22Rv1 (cell line): Measurements from ENCODE around the gene NBEAL2.

Source experiments
- H3K27ac ChIP-seq: fragments of 450-650 bp; 2 replicates; pipeline ENCODE4 v1.5.1; 2017
- CTCF ChIP-seq: fragments of 450-650 bp; IDR thresholded peaks from 2 replicates; pipeline ENCODE4 v1.5.1; 2017; ENCODE audit warnings: mild to moderate bottlenecking
- ZFX ChIP-seq: fragments of 450-650 bp; IDR thresholded peaks from 2 replicates; pipeline ENCODE4 v1.6.1; 2017; ENCODE audit warnings: antibody characterized with exemption, borderline replicate concordance

The NBEAL2 gene

GRCh38 chr3:46978985-46979944 is at the start of gene NBEAL2:
Gene NBEAL2 (plus strand): TSS chr3:46979666. CDS start chr3:46979862, 196 bp downstream.
- peak within 1 kb of the TSS; percentile 59 for H3K27ac ChIP-seq
- TF ChIP-seq ZFX = no peak
- TF ChIP-seq CTCF = peak; percentile 28

GRCh38 chr3:46930166-46930944 is 49.1 kb upstream of the NBEAL2 start:
- TF ChIP-seq CTCF (no peak), ZFX (no peak)
- H3K27ac ChIP-seq = no peak overlapping the region

- TF ChIP-seq CTCF = no peak
- no peak for TF ChIP-seq ZFX
- no peak overlapping the region for H3K27ac ChIP-seq
These were observed 48.5 kb upstream of the NBEAL2 start for GRCh38 chr3:46930945-46931403.

GRCh38 chr3:46931631-46932331 is 47.7 kb upstream of the NBEAL2 start:
- H3K27ac ChIP-seq = no peak overlapping the region
- no peak for TF ChIP-seq CTCF
- no peak for TF ChIP-seq ZFX

GRCh38 chr3:46932455-46933225 is 46.8 kb upstream of the NBEAL2 start:
- no peak overlapping the region for H3K27ac ChIP-seq

More at GRCh38 chr3:46932455-46933225, 46.8 kb upstream of the NBEAL2 start:
- no peak for TF ChIP-seq ZFX
- TF ChIP-seq CTCF = no peak
